ENCODE measurements around the gene EYA3. TPM values are rescaled to one million over a fixed set of nuclear protein-coding genes. Genes with fewer than 3 reads are reported as not detected.

EYA3 gene
- total RNA-seq, 2 donors from 2014 or later = 17.8 to 18.8 TPM

GRCh38 chr1:27931184-27931583 lies 157.2 kb downstream of the EYA3 start:
- ATAC-seq (no peak), DNase-seq (no peak)
- intact Hi-C loops (cut with DNase I) = no loop called here

- DNase-seq (no peak), ATAC-seq (no peak)
- intact Hi-C loops (cut with DNase I) = no loop called here
Measured at GRCh38 chr1:27928216-27928954, 160.0 kb downstream of the EYA3 start.

- no peak for DNase-seq
- intact Hi-C loops (cut with DNase I) = no loop called here
- no peak for ATAC-seq
Measured at GRCh38 chr1:27922272-27922671, 166.1 kb downstream of the EYA3 start.

Other genes with a start within 250 kb of the EYA3 start
- gene THEMIS2, start 216.1 kb downstream of the EYA3 start, total RNA-seq = 10 to 100 TPM; 12.0 to 15.6 TPM
- 10 to 100 TPM; 25.2 to 29.9 TPM for gene RPA2, start 174.0 kb downstream of the EYA3 start, total RNA-seq
- under 1 TPM; 0.29 to 0.73 TPM for gene SMPDL3B, start 153.6 kb downstream of the EYA3 start, total RNA-seq
- gene XKR8, start 128.6 kb downstream of the EYA3 start, total RNA-seq = 1 to 10 TPM; 5.4 to 5.7 TPM
- gene PTAFR, start 88.1 kb upstream of the EYA3 start, total RNA-seq = 1 to 10 TPM; 4.7 to 5.2 TPM
- 10 to 100 TPM; 59.6 to 62.1 TPM for gene DNAJC8, start 144.4 kb upstream of the EYA3 start, total RNA-seq
- gene ATP5IF1, start 147.5 kb upstream of the EYA3 start, total RNA-seq = 100 to 1,000 TPM; 241 to 296 TPM
- gene SESN2, start 170.9 kb upstream of the EYA3 start, total RNA-seq = 1 to 10 TPM; 4.4 to 4.5 TPM
- 1 to 10 TPM; 8.1 to 9.5 TPM for gene MED18, start 240.4 kb upstream of the EYA3 start, total RNA-seq

Measured in left cardiac atrium (tissue), 4 donors.